NCI-H526 treated with DMSO at 0.1 percent for 48 hours (cell line): ENCODE results near the gene GJD4.

Experiments
- DNase-seq: peaks from one replicate; lab custom pipeline; 2025; lab: John Stamatoyannopoulos, UW

Gene GJD4

DNA sequence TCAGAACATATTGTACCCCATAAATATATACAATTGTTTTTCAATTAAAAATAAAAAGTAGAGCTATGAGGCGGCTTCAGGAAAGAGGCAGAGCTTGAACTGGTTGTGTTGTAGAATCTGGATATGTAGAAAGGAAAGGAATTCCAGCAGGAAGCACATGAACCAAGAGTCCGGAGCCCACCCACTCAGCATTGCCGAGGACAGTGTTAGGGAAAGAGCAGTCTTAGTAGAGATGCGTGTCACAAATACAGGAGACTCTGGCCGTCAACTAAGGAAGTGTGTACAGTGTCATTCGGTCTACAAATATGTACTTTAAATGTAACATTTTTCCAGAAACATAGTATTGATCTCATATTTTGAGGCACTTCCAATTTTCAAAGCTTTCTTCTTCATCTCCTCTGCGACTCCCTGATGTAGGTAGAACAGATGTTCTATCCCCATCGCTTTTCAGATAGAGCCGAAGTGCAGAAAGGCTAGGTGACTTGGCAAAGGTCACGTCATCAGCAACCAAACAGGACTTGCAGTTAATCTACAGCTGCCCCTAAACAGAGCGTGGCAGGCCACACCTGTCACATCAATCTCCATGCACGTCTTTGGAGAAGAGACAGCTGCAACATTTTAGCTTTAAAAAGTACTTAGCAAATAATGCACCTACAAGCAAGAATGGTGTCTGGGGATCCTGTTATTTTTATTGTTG is 25.3 kb upstream of the GJD4 start:
- no peak for DNase-seq

DNA sequence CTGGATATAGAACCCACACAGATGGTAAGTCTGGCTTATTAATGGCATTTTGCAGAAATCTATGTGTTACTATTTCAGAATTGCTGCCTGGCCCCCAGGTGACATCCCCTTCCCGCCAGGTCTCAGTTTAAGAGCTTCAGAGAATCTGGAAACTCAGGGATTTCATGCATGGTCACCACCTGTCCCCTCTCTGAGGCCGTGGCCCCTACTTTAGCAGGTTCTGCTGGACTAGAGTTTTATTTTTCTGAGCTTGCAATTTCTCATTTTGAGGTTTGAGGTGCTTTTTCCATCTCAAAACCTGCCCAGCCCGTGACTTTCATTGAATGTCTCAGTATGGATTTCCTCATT is 24.7 kb upstream of the GJD4 start:
- no peak for DNase-seq

DNA sequence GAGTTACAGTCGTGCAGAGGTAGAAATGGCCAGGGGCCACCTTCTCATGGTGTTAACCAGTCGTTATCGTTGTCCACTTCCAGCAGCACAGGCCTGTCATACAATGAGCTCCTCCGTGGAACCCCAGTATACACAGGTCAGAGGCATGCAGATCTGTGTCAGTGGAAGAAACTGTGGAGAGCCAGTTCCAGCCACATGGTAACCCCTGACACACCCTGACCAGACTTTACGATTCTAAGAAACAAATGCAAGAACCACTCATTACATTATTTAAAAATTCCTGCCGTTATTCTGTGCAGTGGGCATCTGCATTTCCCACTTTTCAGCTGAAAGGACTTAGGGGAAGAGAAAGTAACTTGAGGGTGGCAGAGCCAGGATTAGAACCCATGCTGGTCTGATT is 23.5 kb upstream of the GJD4 start:
- no peak for DNase-seq

DNA sequence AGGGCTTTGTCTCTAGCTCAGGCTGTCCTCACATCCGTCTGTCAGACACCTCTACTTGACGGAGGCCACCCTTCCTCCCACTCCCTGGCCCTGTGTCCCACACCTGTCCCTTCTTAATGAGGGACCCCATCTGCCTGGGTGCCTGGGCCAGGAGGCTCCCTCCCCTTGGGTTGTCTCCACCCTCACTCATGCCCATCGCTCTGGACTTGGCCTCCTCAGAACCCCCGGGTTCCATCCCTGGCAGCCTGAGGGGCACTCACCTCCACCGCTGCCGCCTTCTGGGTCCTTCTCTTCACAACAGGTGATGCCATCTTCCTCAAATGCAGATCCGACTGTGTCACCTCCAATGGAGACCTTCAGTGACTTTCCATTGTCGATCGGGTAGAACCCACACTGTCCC is 20.2 kb upstream of the GJD4 start:
- no peak for DNase-seq

GRCh38 chr10:35585356-35585755 is 19.8 kb upstream of the GJD4 start:
- DNase-seq, result no peak

- no peak for DNase-seq
Measured at GRCh38 chr10:35585903-35586535, 19.1 kb upstream of the GJD4 start.

GRCh38 chr10:35588836-35589235 is 16.3 kb upstream of the GJD4 start:
- DNase-seq, result no peak

DNA sequence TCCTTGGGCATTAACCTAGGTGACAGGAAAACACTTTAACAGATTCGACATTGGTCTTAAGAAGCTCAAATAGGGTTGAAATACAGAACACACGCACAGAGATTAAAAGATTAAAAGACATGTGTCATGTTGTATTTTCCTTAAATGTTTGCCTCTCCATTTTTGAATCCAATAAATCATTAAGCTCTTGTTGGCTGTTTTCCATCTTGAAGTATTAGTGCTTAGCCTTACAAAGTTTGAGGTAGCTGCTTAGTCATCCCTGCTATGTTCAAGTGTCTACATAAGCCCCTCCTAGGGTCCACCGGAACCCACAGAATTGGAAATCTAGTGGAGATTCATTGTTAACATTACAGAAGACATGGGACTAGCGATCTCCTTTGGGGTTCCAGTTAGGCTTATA is 12.7 kb upstream of the GJD4 start:
- no peak for DNase-seq

DNA sequence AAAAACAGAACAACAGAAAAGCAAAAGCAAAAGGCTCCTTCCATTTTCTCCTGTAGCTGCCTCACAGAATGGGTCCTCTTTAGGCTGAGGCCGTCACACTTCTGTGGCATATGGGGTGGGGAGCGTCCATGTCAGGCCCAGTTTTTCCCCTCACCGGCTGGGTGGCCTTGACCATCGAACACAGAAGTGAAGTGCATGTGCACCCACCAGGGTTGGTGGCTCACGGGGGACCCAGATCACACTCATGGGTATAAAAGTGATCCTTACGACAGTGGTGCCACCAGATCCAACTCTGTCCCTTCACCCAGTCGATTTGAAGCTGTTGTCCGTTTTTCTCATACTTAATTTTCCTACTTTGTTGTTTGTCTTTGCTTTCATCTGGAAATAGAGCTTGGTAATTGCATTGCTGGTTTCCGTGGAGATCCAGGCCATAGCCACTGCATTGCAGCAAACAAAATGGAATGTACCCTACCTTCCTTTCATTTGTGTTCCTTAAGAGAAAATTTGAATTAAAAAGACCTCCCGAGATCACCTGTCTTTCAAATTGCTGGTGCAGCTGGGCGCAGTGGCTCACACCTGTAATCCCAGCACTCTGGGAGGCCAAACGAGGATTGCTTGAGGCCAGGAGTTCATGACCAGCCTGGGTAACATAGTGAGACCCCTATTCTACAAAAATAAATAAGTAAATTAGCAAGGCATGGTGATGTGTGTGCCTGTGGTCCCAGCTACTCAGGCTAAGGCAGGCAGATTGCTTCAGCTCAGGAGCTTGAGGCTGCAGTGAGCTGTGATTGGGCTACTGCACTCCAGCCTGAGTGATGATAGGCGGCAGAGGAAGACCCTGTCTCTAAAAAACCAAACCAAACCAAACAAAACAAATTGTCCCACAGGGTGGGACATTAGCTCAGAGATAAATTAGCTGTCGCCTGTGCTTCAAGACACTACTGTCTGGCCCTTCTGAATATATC is 10.7 kb upstream of the GJD4 start:
- DNase-seq, result no peak

- no peak for DNase-seq
Measured at GRCh38 chr10:35595106-35595505, 10.0 kb upstream of the GJD4 start.

- DNase-seq, result no peak
Measured at GRCh38 chr10:35598379-35598778, 6.8 kb upstream of the GJD4 start.

GRCh38 chr10:35600193-35600592 is 4.9 kb upstream of the GJD4 start:
- no peak for DNase-seq

- DNase-seq, result no peak
Measured at GRCh38 chr10:35606430-35606829, 1.3 kb downstream of the GJD4 start.

- DNase-seq, result no peak
Measured at GRCh38 chr10:35607475-35608327, 2.6 kb downstream of the GJD4 start.

DNA sequence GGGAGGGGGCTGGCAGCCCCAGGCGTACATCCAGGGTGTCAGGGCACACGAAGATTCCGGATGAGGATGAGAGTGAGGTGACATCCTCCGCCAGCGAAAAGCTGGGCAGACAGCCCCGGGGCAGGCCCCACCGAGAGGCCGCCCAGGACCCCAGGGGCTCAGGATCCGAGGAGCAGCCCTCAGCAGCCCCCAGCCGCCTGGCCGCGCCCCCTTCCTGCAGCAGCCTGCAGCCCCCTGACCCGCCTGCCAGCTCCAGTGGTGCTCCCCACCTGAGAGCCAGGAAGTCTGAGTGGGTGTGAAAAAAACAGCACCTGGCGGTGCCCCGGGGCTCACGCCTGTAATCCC is 3.2 kb downstream of the GJD4 start:
- DNase-seq, result no peak

GRCh38 chr10:35611750-35612149 is 6.6 kb downstream of the GJD4 start:
- DNase-seq, result no peak

- DNase-seq, result no peak
Measured at GRCh38 chr10:35612385-35613106, 7.4 kb downstream of the GJD4 start.

DNA sequence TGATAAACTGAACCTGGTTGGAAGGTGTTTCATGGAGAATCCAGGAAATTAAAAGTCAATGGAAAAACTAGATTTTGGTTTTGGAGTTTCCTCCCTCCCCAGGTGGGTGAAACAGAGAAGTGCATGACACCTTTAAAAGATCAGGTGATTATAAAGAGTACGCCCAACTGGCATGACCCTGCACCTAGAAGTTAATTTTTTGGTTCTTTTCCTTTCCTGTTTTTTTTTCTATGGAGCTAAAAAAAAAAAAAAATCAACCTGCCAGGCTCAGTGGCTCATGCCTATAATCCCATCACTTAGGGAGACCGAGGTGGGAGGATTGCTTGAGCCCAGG is 7.9 kb downstream of the GJD4 start:
- DNase-seq, result no peak

GRCh38 chr10:35613597-35614226 is 8.6 kb downstream of the GJD4 start:
- no peak for DNase-seq

- DNase-seq, result no peak
Measured at GRCh38 chr10:35614312-35614711, 9.2 kb downstream of the GJD4 start.

- no peak for DNase-seq
Measured at GRCh38 chr10:35626971-35627507, 21.9 kb downstream of the GJD4 start.
